ENCODE results near the gene HS3ST5.

DNA sequence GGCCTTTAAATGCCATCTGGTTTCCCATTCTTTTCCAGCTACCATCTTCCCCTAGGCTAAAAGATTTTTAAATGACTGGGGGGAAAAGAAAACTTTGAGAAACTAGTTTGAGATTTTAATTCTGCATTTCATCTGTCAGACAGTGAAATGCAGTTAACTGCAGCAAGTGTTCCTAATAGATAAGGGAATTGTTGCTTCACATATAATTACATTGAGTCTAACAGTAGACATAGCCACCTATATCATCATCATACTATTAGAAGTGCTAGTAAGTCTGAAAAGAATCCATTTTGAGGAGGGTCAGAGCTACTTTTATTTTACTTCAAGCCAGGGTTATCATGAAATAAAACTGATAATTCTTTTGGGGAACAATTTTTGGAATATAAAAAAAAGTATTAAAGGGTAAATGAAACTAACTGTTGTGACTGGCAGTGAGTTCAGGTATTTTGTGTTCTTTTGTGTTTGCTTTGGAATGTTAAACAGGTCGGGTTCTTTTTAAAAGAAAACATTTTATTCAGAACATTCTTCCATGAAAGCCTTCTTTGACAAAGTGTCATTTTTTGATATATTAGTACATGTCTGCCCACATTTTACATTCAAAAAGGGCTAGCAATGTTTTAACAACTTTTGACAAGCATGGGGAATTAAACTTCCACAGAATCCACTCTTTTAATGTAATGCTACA is 170.1 kb downstream of the HS3ST5 start:
- TF ChIP-seq, protein P1, sequence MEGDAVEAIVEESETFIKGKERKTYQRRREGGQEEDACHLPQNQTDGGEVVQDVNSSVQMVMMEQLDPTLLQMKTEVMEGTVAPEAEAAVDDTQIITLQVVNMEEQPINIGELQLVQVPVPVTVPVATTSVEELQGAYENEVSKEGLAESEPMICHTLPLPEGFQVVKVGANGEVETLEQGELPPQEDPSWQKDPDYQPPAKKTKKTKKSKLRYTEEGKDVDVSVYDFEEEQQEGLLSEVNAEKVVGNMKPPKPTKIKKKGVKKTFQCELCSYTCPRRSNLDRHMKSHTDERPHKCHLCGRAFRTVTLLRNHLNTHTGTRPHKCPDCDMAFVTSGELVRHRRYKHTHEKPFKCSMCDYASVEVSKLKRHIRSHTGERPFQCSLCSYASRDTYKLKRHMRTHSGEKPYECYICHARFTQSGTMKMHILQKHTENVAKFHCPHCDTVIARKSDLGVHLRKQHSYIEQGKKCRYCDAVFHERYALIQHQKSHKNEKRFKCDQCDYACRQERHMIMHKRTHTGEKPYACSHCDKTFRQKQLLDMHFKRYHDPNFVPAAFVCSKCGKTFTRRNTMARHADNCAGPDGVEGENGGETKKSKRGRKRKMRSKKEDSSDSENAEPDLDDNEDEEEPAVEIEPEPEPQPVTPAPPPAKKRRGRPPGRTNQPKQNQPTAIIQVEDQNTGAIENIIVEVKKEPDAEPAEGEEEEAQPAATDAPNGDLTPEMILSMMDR (IDR thresholded peaks at IDR 0.05) = no peak
- TF ChIP-seq EP300 (IDR thresholded peaks at IDR 0.05) (no peak), POLR2A (IDR thresholded peaks at IDR 0.05) (no peak)

Data from ovary (tissue), 3 donors.